CD14-positive monocyte (primary cell): ENCODE results near the gene OSBPL9. TPM values are rescaled to one million over a fixed set of nuclear protein-coding genes. Genes with fewer than 3 reads are reported as not detected.

Experiments used
- DNase-seq, 3 donors: peaks; one replicate each; pipeline ENCODE4 v3.0.0-alpha.2; 2011 to 2022
- H2AFZ ChIP-seq: 2 replicates; pipeline ENCODE4 v1.6.0; 2012; ENCODE audit warnings: mild to moderate bottlenecking, low read depth, low read length, inconsistent platforms; ENCODE audit not compliant: insufficient read depth, poor library complexity, severe bottlenecking
- H3K27ac ChIP-seq, 2 donors: 1 replicate in 1 of 2; 2 replicates in 1 of 2; pipeline ENCODE4 v1.5.1; 2012 to 2013; ENCODE audit warnings: low read length in 2 of 2, control low read depth in 1 of 2, inconsistent platforms in 1 of 2, low read depth in 1 of 2, mild to moderate bottlenecking in 1 of 2
- H3K27me3 ChIP-seq, 2 donors: one replicate each; pipeline versions ENCODE4 v1.6.0 to v1.6.1; 2011 to 2013; ENCODE audit warnings: low read length in 2 of 2; ENCODE audit not compliant: control insufficient read depth in 2 of 2, insufficient read depth in 2 of 2
- H3K36me3 ChIP-seq, 2 donors: replicated peaks in 1 of 2; 1 replicate in 1 of 2; 2 replicates in 1 of 2; pipeline versions ENCODE4 v1.5.1 to v1.6.1; 2012 to 2013; ENCODE audit warnings: low read length in 2 of 2, control low read depth in 1 of 2, inconsistent platforms in 1 of 2, mild to moderate bottlenecking in 1 of 2; ENCODE audit not compliant: insufficient read depth in 2 of 2, control insufficient read depth in 1 of 2
- H3K4me1 ChIP-seq, 2 donors: 1 replicate in 1 of 2; 2 replicates in 1 of 2; pipeline versions ENCODE4 v1.5.1 to v1.6.1; 2012 to 2013; ENCODE audit warnings: low read length in 2 of 2, control low read depth in 1 of 2, inconsistent platforms in 1 of 2, mild to moderate bottlenecking in 1 of 2, moderate library complexity in 1 of 2; ENCODE audit not compliant: insufficient read depth in 2 of 2, control insufficient read depth in 1 of 2
- H3K4me2 ChIP-seq: replicated peaks from 2 replicates; pipeline ENCODE3; 2012; ENCODE audit warnings: low read length, moderate library complexity, mild to moderate bottlenecking; ENCODE audit not compliant: poor library complexity, severe bottlenecking; ENCODE audit errors: extremely low read depth
- H3K4me3 ChIP-seq, 3 experiments: fragments of 200-600 bp in 1 of 3; sonication (generic) in 1 of 3; replicated peaks in 1 of 3; 1 replicate in 2 of 3; 2 replicates in 1 of 3; pipeline ENCODE4 v1.5.1; 2011 to 2013; ENCODE audit warnings: low read length in 3 of 3, mild to moderate bottlenecking in 3 of 3, control low read depth in 2 of 3, low read depth in 2 of 3, inconsistent platforms in 1 of 3, moderate library complexity in 1 of 3
- H3K79me2 ChIP-seq: 2 replicates; pipeline ENCODE4 v1.6.0; 2012; ENCODE audit warnings: mild to moderate bottlenecking, control low read depth, inconsistent platforms, low read length, moderate library complexity; ENCODE audit not compliant: insufficient read depth
- H3K9ac ChIP-seq: 2 replicates; pipeline ENCODE4 v1.6.0; 2017; ENCODE audit warnings: low read length, mild to moderate bottlenecking; ENCODE audit not compliant: insufficient read depth, poor library complexity, severe bottlenecking
- H3K9me3 ChIP-seq, 2 donors: replicated peaks in 1 of 2; 1 replicate in 1 of 2; 2 replicates in 1 of 2; pipeline versions ENCODE4 v1.5.1 to v1.6.1; 2012 to 2013; ENCODE audit warnings: low read length in 2 of 2, control low read depth in 1 of 2; ENCODE audit not compliant: control insufficient read depth in 1 of 2, insufficient read depth in 1 of 2
- H4K20me1 ChIP-seq: 2 replicates; pipeline ENCODE4 v1.6.0; 2012; ENCODE audit warnings: mild to moderate bottlenecking, low read length, control low read depth, moderate library complexity; ENCODE audit not compliant: insufficient read depth
- H3K27ac Mint-ChIP-seq, 7 donors: one replicate each; pipeline ENCODE4 v1.8.0; 2020; ENCODE audit warnings: mild to moderate bottlenecking in 7 of 7, mixed read lengths in 7 of 7, moderate library complexity in 6 of 7, inconsistent platforms in 2 of 7
- H3K27me3 Mint-ChIP-seq, 3 donors: one replicate each; pipeline ENCODE4 v1.8.0; 2021 to 2022; ENCODE audit warnings: low read depth in 3 of 3, mild to moderate bottlenecking in 3 of 3, mixed read lengths in 3 of 3, moderate library complexity in 3 of 3, inconsistent platforms in 1 of 3
- H3K36me3 Mint-ChIP-seq, 2 donors: one replicate each; pipeline ENCODE4 v1.8.0; 2020; ENCODE audit warnings: mixed read lengths in 2 of 2, inconsistent platforms in 1 of 2, mild to moderate bottlenecking in 1 of 2
- H3K4me1 Mint-ChIP-seq: one replicate; pipeline ENCODE4 v1.8.0; 2020; ENCODE audit warnings: mild to moderate bottlenecking, mixed read lengths
- H3K4me3 Mint-ChIP-seq, 2 donors: one replicate each; pipeline ENCODE4 v1.8.0; 2020; ENCODE audit warnings: mild to moderate bottlenecking in 2 of 2, mixed read lengths in 2 of 2, moderate library complexity in 1 of 2
- H3K9me3 Mint-ChIP-seq, 7 donors: one replicate each; pipeline ENCODE4 v1.8.0; 2020 to 2022; ENCODE audit warnings: mixed read lengths in 7 of 7, mild to moderate bottlenecking in 6 of 7, moderate library complexity in 6 of 7, inconsistent platforms in 2 of 7
- WGBS: methylation state at CpG from one replicate; pipeline ENCODE4 v1.1.5; 2013; ENCODE audit warnings: missing lambda C conversion rate; ENCODE audit not compliant: insufficient coverage; 5-methylcytosine and 5-hydroxymethylcytosine counted together
- intact Hi-C, 2 donors: fragments of 100-400 bp; cut with micrococcal nuclease; formaldehyde crosslinking; loops; one replicate each; pipeline versions ENCODE4 v1.15.0 to v1.15.1; 2023
- polyA plus RNA-seq, 3 donors: library from polyadenylated mRNA; depleted of rRNA in 1 of 3; unstranded in 2 of 3; stranded (reverse) in 1 of 3; fragments of 300-500 nt in 2 of 3; fragments of >200 nt in 1 of 3; fragmentation: Illumina TruSeq in 2 of 3; gene quantifications; 1 replicate in 2 of 3; 2 replicates in 1 of 3; pipeline ENCODE4 v1.2.3, GENCODE V29; 2012 to 2021
- TF ChIP-seq, protein P1 (sequence below): fragments of 200-600 bp; IDR thresholded peaks from one replicate; pipeline ENCODE4 v1.8.0; 2022; ENCODE audit warnings: antibody characterized with exemption, mild to moderate bottlenecking

OSBPL9 gene
- polyA plus RNA-seq, 3 donors = 22.2 to 41.4 (median 31.3) TPM

DNA sequence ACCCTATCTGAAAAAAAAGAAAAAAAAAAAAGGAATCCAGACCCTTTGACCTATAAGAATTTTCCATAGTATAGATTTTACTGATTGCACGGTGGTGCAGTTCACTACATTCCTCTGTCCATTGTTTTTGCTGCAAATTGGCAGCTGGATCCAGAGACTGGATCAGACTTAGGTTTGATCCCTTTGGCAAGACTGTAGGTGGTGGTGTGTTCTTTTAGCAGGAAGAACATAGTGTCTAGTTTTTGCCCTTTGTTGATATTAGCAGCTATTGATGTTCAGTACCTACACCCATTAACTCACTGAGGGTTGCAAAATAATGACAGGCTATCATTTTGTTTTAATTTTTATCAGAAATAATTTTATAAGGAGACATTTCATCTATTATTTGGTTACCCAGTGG, 37.1 kb downstream of the OSBPL9 start:
- peaks cover 68% of the 10 kb centered on the region for H4K20me1 ChIP-seq
- Mint-ChIP-seq H3K4me3 (no peak overlapping the region), H3K36me3 (peaks cover 43 to 51% of the 10 kb centered on the region in 2 donors), H3K27ac (no peak overlapping the region), H3K4me1 (peaks cover 7% of the 10 kb centered on the region), H3K27me3 (peaks cover 0 to 2% (median 2%) of the 10 kb centered on the region in 3 donors), H3K9me3 (no peaks in the 10 kb centered on the region)
- DNase-seq = no peak
- H3K4me1 ChIP-seq = no peaks in the 10 kb centered on the region
- intact Hi-C loops = no loop called here
- H3K4me2 ChIP-seq = no peak overlapping the region
- H3K79me2 ChIP-seq = peaks cover 21% of the 10 kb centered on the region
- no peak overlapping the region for H3K4me3 ChIP-seq
- no peak overlapping the region for H3K9ac ChIP-seq
- no peak overlapping the region for H2AFZ ChIP-seq
- H3K36me3 ChIP-seq = peaks cover 8 to 45% of the 10 kb centered on the region in 2 donors
- H3K27ac ChIP-seq = no peak overlapping the region
- H3K9me3 ChIP-seq = no peaks in the 10 kb centered on the region
- TF ChIP-seq, protein P1, sequence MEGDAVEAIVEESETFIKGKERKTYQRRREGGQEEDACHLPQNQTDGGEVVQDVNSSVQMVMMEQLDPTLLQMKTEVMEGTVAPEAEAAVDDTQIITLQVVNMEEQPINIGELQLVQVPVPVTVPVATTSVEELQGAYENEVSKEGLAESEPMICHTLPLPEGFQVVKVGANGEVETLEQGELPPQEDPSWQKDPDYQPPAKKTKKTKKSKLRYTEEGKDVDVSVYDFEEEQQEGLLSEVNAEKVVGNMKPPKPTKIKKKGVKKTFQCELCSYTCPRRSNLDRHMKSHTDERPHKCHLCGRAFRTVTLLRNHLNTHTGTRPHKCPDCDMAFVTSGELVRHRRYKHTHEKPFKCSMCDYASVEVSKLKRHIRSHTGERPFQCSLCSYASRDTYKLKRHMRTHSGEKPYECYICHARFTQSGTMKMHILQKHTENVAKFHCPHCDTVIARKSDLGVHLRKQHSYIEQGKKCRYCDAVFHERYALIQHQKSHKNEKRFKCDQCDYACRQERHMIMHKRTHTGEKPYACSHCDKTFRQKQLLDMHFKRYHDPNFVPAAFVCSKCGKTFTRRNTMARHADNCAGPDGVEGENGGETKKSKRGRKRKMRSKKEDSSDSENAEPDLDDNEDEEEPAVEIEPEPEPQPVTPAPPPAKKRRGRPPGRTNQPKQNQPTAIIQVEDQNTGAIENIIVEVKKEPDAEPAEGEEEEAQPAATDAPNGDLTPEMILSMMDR = no peak
- WGBS = no CpG with 5 or more reads among the region's 1 CpG
- H3K27me3 ChIP-seq = no peaks in the 10 kb centered on the region

DNA sequence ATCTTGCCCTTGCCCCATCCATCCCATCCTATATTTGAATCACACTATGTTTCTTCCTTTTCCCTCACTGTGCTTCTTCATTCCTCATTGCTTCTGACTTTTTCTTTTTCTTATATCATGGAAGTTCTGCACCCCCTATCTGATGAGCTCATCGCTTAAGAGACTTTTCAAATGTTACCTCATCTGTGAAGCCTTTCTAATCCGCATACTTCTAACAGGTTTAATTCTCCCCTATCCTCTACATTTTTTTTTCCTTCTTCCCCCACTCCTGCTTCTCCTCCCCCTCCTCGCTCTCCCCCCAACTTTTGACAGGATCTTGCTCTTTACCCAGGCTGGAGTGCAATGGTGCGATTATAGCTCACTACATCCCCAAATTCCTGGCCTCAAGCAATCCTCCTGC, 39.5 kb downstream of the OSBPL9 start:
- TF ChIP-seq, protein P1 = no peak

More for the DNA sequence above, 39.5 kb downstream of the OSBPL9 start:
- no peak for DNase-seq
- H4K20me1 ChIP-seq = peaks cover 59% of the 10 kb centered on the region
- no peak overlapping the region for H3K4me2 ChIP-seq
- peaks cover 47 to 48% of the 10 kb centered on the region in 2 donors for H3K36me3 Mint-ChIP-seq
- no peaks in the 10 kb centered on the region for H3K9me3 ChIP-seq
- H3K27me3 ChIP-seq = no peaks in the 10 kb centered on the region
- no peaks in the 10 kb centered on the region for H3K9me3 Mint-ChIP-seq
- H3K79me2 ChIP-seq = no peaks in the 10 kb centered on the region
- intact Hi-C loops = no loop called here
- no peaks in the 10 kb centered on the region for H3K4me1 ChIP-seq
- H3K4me3 ChIP-seq = no peak overlapping the region
- H3K27ac Mint-ChIP-seq = peak overlapping the region in 1 of 7 donors; percentile 7
- H3K27ac ChIP-seq = no peak overlapping the region
- peaks cover 1% of the 10 kb centered on the region for H3K4me1 Mint-ChIP-seq
- peaks cover 8 to 45% of the 10 kb centered on the region in 2 donors for H3K36me3 ChIP-seq
- H3K27me3 Mint-ChIP-seq = peaks cover 0 to 2% (median 2%) of the 10 kb centered on the region in 3 donors
- H2AFZ ChIP-seq = no peak overlapping the region
- WGBS = 98% methylated on average over 4 of the region's 4 CpGs
- H3K4me3 Mint-ChIP-seq = no peak overlapping the region
- H3K9ac ChIP-seq = no peak overlapping the region
